GM10248 (cell line): Measurements from ENCODE around the gene DPP7.

Experiments used
- CTCF ChIA-PET: fragments of 300-600 bp; sonication (Branson Sonifier 250); formaldehyde crosslinking; extraction: SDS; loops from one replicate; lab custom pipeline; 2021; ENCODE audit warnings: antibody characterized with exemption; lab: Yijun Ruan, JAX
- POLR2A ChIA-PET: fragments of 350-650 bp; sonication (Branson Sonifier 250); formaldehyde crosslinking; extraction: SDS; loops from one replicate; lab custom pipeline; 2020; ENCODE audit warnings: antibody characterized with exemption; lab: Yijun Ruan, JAX
- DNase-seq: peaks from one replicate; pipeline ENCODE4 v3.0.0; 2012; ENCODE audit errors: extremely low spot score
- CTCF ChIP-seq: IDR thresholded peaks from 2 replicates; pipeline ENCODE4 v1.5.1; 2012; ENCODE audit warnings: mild to moderate bottlenecking, low read depth; ENCODE audit errors: extremely low read depth, missing control alignments, control extremely low read depth

DPP7 gene

GRCh38 chr9:137111788-137112563 lies 2.6 kb downstream of the DPP7 start:
- DNase-seq: no peak
- POLR2A ChIA-PET: interaction anchor here (1.0 kb wide), 1 partner anchor 129 kb away, joined by 3 read pairs; the partner anchor contains the start of gene TUBB4B
- CTCF ChIA-PET: interaction anchor here (1.1 to 1.3 kb wide), 3 partner anchors 45 to 82 kb away, joined by 3 to 4 read pairs (median 3); no protein-coding TSS in a partner anchor
- TF ChIP-seq CTCF: no peak

- DNase-seq: no peak
- TF ChIP-seq CTCF: no peak
- CTCF ChIA-PET: interaction anchor here (1.1 to 1.3 kb wide), 3 partner anchors 44 to 82 kb away, joined by 3 to 4 read pairs (median 3); no protein-coding TSS in a partner anchor
- POLR2A ChIA-PET: interaction anchor here (1.0 kb wide), 1 partner anchor 130 kb away, joined by 3 read pairs; the partner anchor contains the start of gene TUBB4B
Measured at GRCh38 chr9:137110911-137111787, 3.4 kb downstream of the DPP7 start.

GRCh38 chr9:137110147-137110910 lies 4.2 kb downstream of the DPP7 start:
- CTCF ChIA-PET: no interaction called here
- TF ChIP-seq CTCF: no peak
- peak; percentile 13 for DNase-seq
- POLR2A ChIA-PET: no interaction called here

GRCh38 chr9:137109250-137110146 lies 5.0 kb downstream of the DPP7 start:
- TF ChIP-seq CTCF: no peak
- POLR2A ChIA-PET: no interaction called here
- peak; percentile 8 for DNase-seq
- CTCF ChIA-PET: interaction anchor here (1.0 to 1.4 kb wide), 2 partner anchors 12 to 14 kb away, joined by 4 to 5 read pairs; no protein-coding TSS in a partner anchor

- TF ChIP-seq CTCF: no peak
- ChIA-PET CTCF (interaction anchor here (1.0 to 1.4 kb wide), 2 partner anchors 11 to 13 kb away, joined by 4 to 5 read pairs; no protein-coding TSS in a partner anchor), POLR2A (interaction anchor here (1.4 kb wide), 1 partner anchor 13 kb away, joined by 4 read pairs; no protein-coding TSS in a partner anchor)
- DNase-seq: peak; percentile 7
Measured at GRCh38 chr9:137108608-137109249, 5.8 kb downstream of the DPP7 start.
